H1 (cell line): ENCODE measurements around the gene DENND1A. TPM values are rescaled to one million over a fixed set of nuclear protein-coding genes. Genes with fewer than 3 reads are reported as not detected.

Experiments used
- CTCF ChIA-PET: fragments of 300-600 bp; sonication (Branson Sonifier 250); formaldehyde crosslinking; loops from one replicate; lab custom pipeline; 2021; ENCODE audit not compliant: partially characterized antibody; lab: Charles Lee
- POLR2A ChIA-PET: fragments of 300-600 bp; sonication (Branson Sonifier 250); formaldehyde crosslinking; loops from one replicate; lab custom pipeline; 2021; ENCODE audit warnings: inconsistent platforms; ENCODE audit not compliant: partially characterized antibody; lab: Charles Lee
- DNase-seq, 2 experiments: peaks; one replicate each; pipeline versions ENCODE4 v3.0.0 to v3.0.0-alpha.2; 2010 to 2022; ENCODE audit warnings: low spot score in 2 of 2, low read depth in 1 of 2, mixed read lengths in 1 of 2
- FAIRE-seq: peaks from 2 replicates; lab custom pipeline; 2011; peaks lifted over from hg19 to GRCh38; lab: Jason Lieb, UNC
- H2AFZ ChIP-seq: 2 replicates; pipeline ENCODE4 v1.8.1; 2012; ENCODE audit warnings: low read length, inconsistent platforms
- H2AK5ac ChIP-seq: 2 replicates; pipeline ENCODE4 v1.6.1; 2013; ENCODE audit warnings: low read depth, low read length
- H2BK120ac ChIP-seq: replicated peaks from 2 replicates; pipeline ENCODE3; 2013; ENCODE audit warnings: low read depth, low read length, inconsistent platforms
- H2BK12ac ChIP-seq: 2 replicates; pipeline ENCODE4 v1.6.1; 2013; ENCODE audit warnings: low read depth, low read length
- H2BK15ac ChIP-seq: 2 replicates; pipeline ENCODE4 v1.6.1; 2013; ENCODE audit warnings: low read length
- H2BK20ac ChIP-seq: 2 replicates; pipeline ENCODE4 v1.6.1; 2013; ENCODE audit warnings: low read length
- H2BK5ac ChIP-seq: 2 replicates; pipeline ENCODE4 v1.6.1; 2013; ENCODE audit warnings: low read depth, low read length
- H3K14ac ChIP-seq: 2 replicates; pipeline ENCODE4 v1.6.1; 2013; ENCODE audit warnings: inconsistent platforms; ENCODE audit not compliant: insufficient read length
- H3K18ac ChIP-seq: 2 replicates; pipeline ENCODE4 v1.6.1; 2013; ENCODE audit warnings: low read length; ENCODE audit errors: extremely low read depth
- H3K23ac ChIP-seq: 2 replicates; pipeline ENCODE4 v1.6.1; 2013; ENCODE audit warnings: inconsistent platforms; ENCODE audit not compliant: insufficient read length
- H3K23me2 ChIP-seq: 2 replicates; pipeline ENCODE4 v1.6.1; 2013; ENCODE audit warnings: low read depth, low read length
- H3K27ac ChIP-seq: 2 replicates; pipeline ENCODE4 v1.6.1; 2011; ENCODE audit warnings: low read depth, low read length, inconsistent platforms
- H3K27me3 ChIP-seq, 4 experiments: replicated peaks in 1 of 4; 1 replicate in 1 of 4; 2 replicates in 3 of 4; pipeline versions ENCODE4 v1.6.1 to v1.8.1; 2011 to 2013; ENCODE audit warnings: low read length in 3 of 4, mild to moderate bottlenecking in 3 of 4, inconsistent platforms in 2 of 4, mixed read lengths in 2 of 4, moderate library complexity in 1 of 4; ENCODE audit not compliant: control insufficient read depth in 3 of 4, insufficient read depth in 3 of 4; ENCODE audit errors: extremely low read depth in 1 of 4
- H3K36me3 ChIP-seq, 4 experiments: 2 replicates each; pipeline versions ENCODE4 v1.6.1 to v1.8.1; 2011 to 2013; ENCODE audit warnings: mild to moderate bottlenecking in 4 of 4, low read length in 3 of 4, moderate library complexity in 2 of 4, control low read depth in 1 of 4, inconsistent platforms in 1 of 4; ENCODE audit not compliant: insufficient read depth in 4 of 4, control insufficient read depth in 2 of 4
- H3K4ac ChIP-seq: replicated peaks from 2 replicates; pipeline ENCODE3; 2013; ENCODE audit warnings: low read length, low read depth, mixed read lengths, inconsistent platforms; ENCODE audit not compliant: insufficient read length
- H3K4me1 ChIP-seq, 4 experiments: replicated peaks in 1 of 4; 1 replicate in 1 of 4; 2 replicates in 3 of 4; pipeline versions ENCODE4 v1.6.1 to v1.8.1; 2011 to 2013; ENCODE audit warnings: low read length in 3 of 4, inconsistent platforms in 2 of 4, mixed read lengths in 1 of 4; ENCODE audit not compliant: insufficient read depth in 4 of 4, control insufficient read depth in 3 of 4
- H3K4me2 ChIP-seq, 2 experiments: 2 replicates each; pipeline versions ENCODE4 v1.6.1 to v1.8.1; 2011 to 2013; ENCODE audit warnings: low read depth in 2 of 2, low read length in 2 of 2, control low read depth in 1 of 2, inconsistent platforms in 1 of 2, mild to moderate bottlenecking in 1 of 2; ENCODE audit not compliant: insufficient read depth in 1 of 2
- H3K4me3 ChIP-seq, 4 experiments: fragments of 200-600, 300-600 bp in 1 of 4; sonication (generic), shearing (Covaris generic), sonication (Bioruptor Twin) in 1 of 4; 2 replicates each; pipeline versions ENCODE4 v1.5.1 to v1.8.1; 2011 to 2016; ENCODE audit warnings: low read length in 4 of 4, low read depth in 3 of 4, control low read depth in 2 of 4, inconsistent platforms in 2 of 4, mild to moderate bottlenecking in 2 of 4, mixed read lengths in 1 of 4, moderate library complexity in 1 of 4; ENCODE audit not compliant: insufficient read depth in 2 of 4; ENCODE audit errors: extremely low read depth in 1 of 4
- H3K56ac ChIP-seq: replicated peaks from 2 replicates; pipeline ENCODE3; 2013; ENCODE audit warnings: low read depth, mild to moderate bottlenecking, mixed read lengths, low read length, inconsistent platforms; ENCODE audit not compliant: insufficient read length
- H3K79me1 ChIP-seq: 2 replicates; pipeline ENCODE4 v1.6.1; 2013; ENCODE audit warnings: low read depth, low read length, control low read depth
- H3K79me2 ChIP-seq, 2 experiments: 2 replicates each; pipeline versions ENCODE4 v1.6.1 to v1.8.1; 2012 to 2013; ENCODE audit warnings: low read length in 2 of 2, mild to moderate bottlenecking in 2 of 2, inconsistent platforms in 1 of 2; ENCODE audit not compliant: insufficient read depth in 2 of 2, control insufficient read depth in 1 of 2
- H3K9ac ChIP-seq, 4 experiments: replicated peaks in 1 of 4; 1 replicate in 1 of 4; 2 replicates in 3 of 4; pipeline versions ENCODE4 v1.6.1 to v1.8.1; 2011 to 2013; ENCODE audit warnings: low read depth in 3 of 4, low read length in 3 of 4, control low read depth in 2 of 4, mild to moderate bottlenecking in 2 of 4, moderate library complexity in 2 of 4, inconsistent platforms in 1 of 4; ENCODE audit errors: extremely low read depth in 1 of 4
- H3K9me3 ChIP-seq, 2 experiments: 2 replicates each; pipeline versions ENCODE4 v1.6.1 to v1.8.1; 2012 to 2013; ENCODE audit warnings: mild to moderate bottlenecking in 2 of 2, moderate library complexity in 2 of 2, control low read depth in 1 of 2, inconsistent platforms in 1 of 2, low read depth in 1 of 2, low read length in 1 of 2, mixed read lengths in 1 of 2; ENCODE audit not compliant: insufficient read depth in 2 of 2
- H4K20me1 ChIP-seq, 2 experiments: replicated peaks in 1 of 2; 2 replicates each; pipeline versions ENCODE3 to v1.8.1; 2011 to 2013; ENCODE audit warnings: inconsistent platforms in 2 of 2, low read length in 2 of 2, mild to moderate bottlenecking in 1 of 2; ENCODE audit not compliant: insufficient read depth in 2 of 2, control insufficient read depth in 1 of 2
- H4K5ac ChIP-seq: 2 replicates; pipeline ENCODE4 v1.6.1; 2013; ENCODE audit warnings: low read length, low read depth, mixed read lengths, inconsistent platforms; ENCODE audit not compliant: insufficient read length
- H4K8ac ChIP-seq: 2 replicates; pipeline ENCODE4 v1.8.0; 2013; ENCODE audit warnings: mild to moderate bottlenecking, moderate library complexity, low read length, inconsistent platforms; ENCODE audit not compliant: insufficient read depth; ENCODE audit errors: extremely low read depth
- H4K91ac ChIP-seq: replicated peaks from 2 replicates; pipeline ENCODE3; 2013; ENCODE audit warnings: low read length, mixed read lengths, inconsistent platforms; ENCODE audit not compliant: insufficient read length
- CTCF ChIP-seq, 3 experiments: IDR thresholded peaks; 1 replicate in 2 of 3; 2 replicates in 1 of 3; pipeline versions ENCODE4 v1.5.1 to v1.6.1; 2011; ENCODE audit warnings: low read length in 3 of 3, mild to moderate bottlenecking in 3 of 3, inconsistent platforms in 2 of 3, low read depth in 1 of 3, moderate library complexity in 1 of 3; ENCODE audit not compliant: insufficient read depth in 1 of 3; ENCODE audit errors: control extremely low read depth in 1 of 3
- RAD21 ChIP-seq, 2 experiments: IDR thresholded peaks in 1 of 2; conservative IDR thresholded peaks in 1 of 2; 2 replicates each; pipeline ENCODE4 v1.6.1; 2011; ENCODE audit warnings: low read depth in 2 of 2, low read length in 2 of 2, improper control_type of control experiment in 1 of 2, inconsistent platforms in 1 of 2, mild to moderate bottlenecking in 1 of 2, moderate library complexity in 1 of 2
- RNF2 ChIP-seq: fragments of 200-900, 300-1000 bp; sonication (generic); IDR thresholded peaks from 2 replicates; pipeline ENCODE4 v1.7.1; 2016; ENCODE audit warnings: borderline replicate concordance, low read depth, mild to moderate bottlenecking, antibody characterized with exemption, low read length; ENCODE audit not compliant: poor library complexity, severe bottlenecking; ENCODE audit errors: missing control alignments
- WGBS, 2 experiments: shearing (Covaris generic) in 1 of 2; methylation state at CpG; one replicate each; pipeline versions ENCODE4 v1.1.6 to v1.1.7; 2013 to 2015; ENCODE audit warnings: low lambda C conversion rate in 2 of 2, mixed read lengths in 2 of 2, inconsistent platforms in 1 of 2, low coverage in 1 of 2, missing lambda C conversion rate in 1 of 2; ENCODE audit not compliant: insufficient replicate concordance in 2 of 2, insufficient coverage in 1 of 2, insufficient read length in 1 of 2; ENCODE audit errors: extremely low coverage in 1 of 2, missing lambda C conversion rate in 1 of 2; 5-methylcytosine and 5-hydroxymethylcytosine counted together
- polyA plus RNA-seq, 7 experiments: library from polyadenylated mRNA; depleted of rRNA in 3 of 7; stranded (reverse) in 5 of 7; unstranded in 2 of 7; fragments of >200 nt in 5 of 7; fragments of 200-250 nt in 2 of 7; gene quantifications; 1 replicate in 5 of 7; 2 replicates in 1 of 7; 4 replicates in 1 of 7; pipeline versions ENCODE4 v1.2.1 to v1.2.3, GENCODE V29; 2011 to 2013; ENCODE audit warnings: missing spikeins in 2 of 7, mixed read lengths in 2 of 7
- total RNA-seq: library from RNA; stranded (reverse); fragmentation: NEBNext Ultra II Directional; extraction: Animal tissue kit (Norgen Biotek cat#: 25700); gene quantifications from 2 replicates; pipeline ENCODE4 v1.2.1, GENCODE V29; 2021

The DENND1A gene
- total and polyA plus RNA-seq, 2 of the 8 experiments (the other 6 are each of a cell fraction or from before 2014, with no cell fraction given): 24.1 to 26.4 TPM

GRCh38 chr9:123399803-123400378, 530.0 kb downstream of the DENND1A start:
- H3K4me1 ChIP-seq: peaks cover 0 to 9% (median 2%) of the 10 kb centered on the region in 4 experiments; a peak in 6 of 7 replicates
- no peak overlapping the region for H2BK12ac ChIP-seq
- DNase-seq (peak in 1 of 2 experiments; percentile 93), FAIRE-seq (no peak)
- no peak overlapping the region for H2AK5ac ChIP-seq
- H3K9ac ChIP-seq: no peak overlapping the region
- H2AFZ ChIP-seq: no peak overlapping the region
- H3K56ac ChIP-seq: no peak overlapping the region
- WGBS, 2 experiments: 76% methylated on average over 11 of the region's 11 CpGs; no CpG with 5 or more reads in 1 of the 2 experiments
- no peaks in the 10 kb centered on the region for H3K9me3 ChIP-seq
- H2BK20ac ChIP-seq: no peak overlapping the region
- H3K23me2 ChIP-seq: no peaks in the 10 kb centered on the region
- no peak overlapping the region for H3K4ac ChIP-seq
- no peak overlapping the region for H3K4me2 ChIP-seq
- no peaks in the 10 kb centered on the region; a peak in 1 of 7 replicates for H3K27me3 ChIP-seq
- H3K14ac ChIP-seq: no peak overlapping the region
- H4K91ac ChIP-seq: no peak overlapping the region
- POLR2A ChIA-PET: interaction anchor here (0.8 to 1.3 kb wide), 2 partner anchors 10 kb away, joined by 3 read pairs; no protein-coding TSS in a partner anchor
- H3K79me1 ChIP-seq: no peaks in the 10 kb centered on the region
- H4K20me1 ChIP-seq: no peaks in the 10 kb centered on the region
- no peak overlapping the region for H3K18ac ChIP-seq
- no peak overlapping the region for H2BK120ac ChIP-seq
- no peak overlapping the region for H2BK15ac ChIP-seq
- H3K27ac ChIP-seq: no peak overlapping the region
- TF ChIP-seq RNF2 (no peak), RAD21 (IDR thresholded peaks at IDR 0.05 in 1 of 2, conservative IDR thresholded peaks at IDR 0.05 in 1 of 2; ENCODE audit: low read depth in 2 of 2, low read length in 2 of 2) (peak; percentile 35 to 50; a peak in 3 of 4 replicates), CTCF (IDR thresholded peaks at IDR 0.05; ENCODE audit: control extremely low read depth in 1 of 3, insufficient read depth in 1 of 3, low read depth in 1 of 3, low read length in 3 of 3) (peak; percentile 68 to 81 (median 78))
- TF ChIP-seq, all 59 proteins: peak for 2
- Histone ChIP-seq H2BK5ac (no peak overlapping the region), H3K36me3 (no peaks in the 10 kb centered on the region), H3K79me2 (no peaks in the 10 kb centered on the region), H4K5ac (no peak overlapping the region), H4K8ac (no peak overlapping the region), H3K4me3 (no peak overlapping the region), H3K23ac (no peak overlapping the region)
- CTCF ChIA-PET: interaction anchor here (0.6 to 29.0 kb wide), 63 partner anchors 8 to 1446 kb away, joined by 3 to 668 read pairs (median 4); partner anchors contain the start of gene CRB2
